GM21576 (cell line): ENCODE data around the gene PNPLA7.
"Not testable (repeated sequence)": the region's sequence is repeated elsewhere in the genome, so short reads cannot be mapped to it uniquely, and the experiment has no call there.

Experiments
- ATAC-seq: cut with Tn5 transposase; IDR thresholded peaks from one replicate; pipeline ENCODE4 v1.9.1; 2021; ENCODE audit warnings: mild to moderate bottlenecking, moderate library complexity; ENCODE audit not compliant: unreplicated experiment

Gene PNPLA7

GRCh38 chr9:137550231-137550621, at the start of gene PNPLA7:
Gene PNPLA7, minus strand, starts transcription at chr9:137550402. Its CDS starts 205 bp downstream, at chr9:137550197.
- no peak for ATAC-seq

DNA sequence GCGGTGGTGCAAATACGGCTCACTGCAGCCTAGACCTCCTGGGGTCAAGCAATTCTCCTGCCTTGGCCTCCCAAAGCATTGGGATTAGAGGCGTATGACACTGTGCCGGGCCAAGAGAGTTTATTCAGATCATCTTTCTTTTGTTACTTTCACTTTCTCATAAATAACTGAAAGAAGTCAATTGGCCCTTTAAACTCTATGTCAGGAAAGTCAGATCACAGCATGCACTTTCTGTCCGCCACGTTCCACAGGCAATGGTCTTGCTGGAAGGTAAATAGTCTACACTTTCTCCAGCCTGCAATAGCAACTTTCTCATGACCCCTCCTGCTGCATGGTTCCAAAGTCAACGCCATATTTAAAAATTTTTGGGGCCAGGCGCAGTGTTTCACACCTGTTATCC, 48.7 kb upstream of the PNPLA7 start:
- ATAC-seq: no peak

GRCh38 chr9:137596577-137596976, 46.4 kb upstream of the PNPLA7 start:
- not testable (repeated sequence) for ATAC-seq

GRCh38 chr9:137593176-137593575, 43.0 kb upstream of the PNPLA7 start:
- no peak for ATAC-seq

DNA sequence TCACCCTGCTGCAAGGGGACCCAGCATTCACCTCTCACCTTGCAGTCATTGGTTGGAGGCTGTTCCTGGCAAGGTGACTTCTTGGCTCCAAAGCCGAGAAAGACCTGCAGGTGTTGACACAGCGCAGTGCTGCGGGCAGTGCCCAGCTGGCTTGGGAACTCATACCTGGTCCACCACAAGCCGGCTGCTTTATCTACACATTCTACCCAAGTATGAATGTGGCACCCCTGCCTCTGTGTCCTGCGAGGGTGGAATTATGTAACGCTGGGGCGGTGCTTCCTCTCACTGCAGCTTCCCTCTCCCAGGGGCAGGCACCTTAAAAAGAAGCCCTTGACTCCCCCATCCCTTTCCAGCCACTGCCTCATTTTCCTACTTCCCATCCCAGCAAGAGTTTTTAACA, 42.6 kb upstream of the PNPLA7 start:
- ATAC-seq: no peak

GRCh38 chr9:137590469-137591383, 40.5 kb upstream of the PNPLA7 start, which contains the start of gene ZMYND19:
Gene ZMYND19, minus strand, starts transcription at chr9:137590512. Its CDS starts 249 bp downstream, at chr9:137590263.
- ATAC-seq: peak; percentile 75

DNA sequence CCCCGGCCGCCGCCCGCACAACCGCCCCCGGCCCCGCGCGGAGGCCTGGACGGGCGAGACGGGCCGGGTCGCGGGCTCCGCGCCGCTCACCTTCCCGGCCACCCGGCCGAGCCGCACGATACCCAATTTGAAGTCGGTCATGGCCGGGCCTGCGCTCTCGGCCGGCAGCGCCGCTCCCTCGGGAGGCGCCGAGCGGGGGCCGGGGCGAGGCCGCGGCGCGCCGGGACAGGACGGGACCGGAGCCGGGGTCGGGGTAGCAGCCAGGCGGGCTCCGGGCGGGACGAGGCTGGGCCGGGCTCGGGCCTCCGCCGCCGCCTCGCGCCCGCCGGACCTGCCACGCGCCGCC, 39.9 kb upstream of the PNPLA7 start:
- no peak for ATAC-seq

DNA sequence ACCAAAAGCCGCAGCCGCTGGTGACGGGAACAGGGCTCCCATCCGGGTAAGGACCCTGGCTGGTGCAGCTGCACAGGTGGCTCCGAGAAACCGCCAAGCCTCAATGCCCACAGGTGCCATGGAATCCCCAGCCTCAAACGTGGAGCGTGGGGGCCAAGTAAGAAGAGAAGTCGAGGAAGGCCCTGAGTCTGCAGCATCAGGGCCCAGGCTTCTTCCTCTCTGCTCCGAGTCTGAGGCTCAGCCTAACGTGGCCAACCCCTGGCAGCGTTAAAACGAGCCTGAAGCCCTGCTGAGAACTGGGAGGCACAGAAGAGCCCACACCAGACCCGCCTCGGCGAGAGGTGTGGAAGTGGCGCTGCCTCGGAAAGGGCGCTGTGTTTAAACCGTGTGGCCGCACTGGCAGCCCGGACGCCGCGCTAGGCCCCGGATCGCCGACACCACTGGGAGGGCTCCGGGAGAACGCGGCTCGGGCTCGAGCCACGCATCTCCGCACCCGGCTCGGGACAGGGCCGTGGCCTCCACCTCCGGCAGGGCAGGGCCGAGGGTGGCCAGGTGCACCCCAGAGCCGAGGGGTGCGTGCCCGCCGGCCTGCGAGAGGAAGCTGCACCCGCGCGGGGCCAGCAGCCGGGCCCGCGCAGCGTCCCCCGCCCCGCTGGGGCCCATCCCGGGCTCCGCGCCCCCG, 39.4 kb upstream of the PNPLA7 start:
- peak; percentile 22 for ATAC-seq

DNA sequence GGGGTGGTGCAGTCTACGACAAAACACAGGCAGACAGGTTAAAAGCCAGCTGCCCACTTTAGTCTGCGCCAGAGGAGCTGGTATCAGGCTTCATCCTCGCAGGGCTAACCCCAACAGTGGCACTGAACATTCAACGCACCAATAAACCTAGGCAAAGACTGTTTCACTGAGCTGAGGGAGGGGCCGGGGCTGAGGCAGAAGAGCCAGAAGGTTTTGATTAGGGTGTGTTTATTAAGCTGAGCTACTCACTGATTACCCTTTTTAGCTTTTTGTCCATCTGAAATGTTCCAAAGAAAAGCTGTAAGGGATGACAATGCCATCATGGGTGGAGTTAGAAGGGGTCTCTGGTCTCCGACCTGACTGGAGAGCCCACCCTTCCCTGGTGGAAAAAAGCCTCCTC, 38.7 kb upstream of the PNPLA7 start:
- ATAC-seq: no peak

- no peak for ATAC-seq
These were observed 38.1 kb upstream of the PNPLA7 start for GRCh38 chr9:137588311-137588710.

DNA sequence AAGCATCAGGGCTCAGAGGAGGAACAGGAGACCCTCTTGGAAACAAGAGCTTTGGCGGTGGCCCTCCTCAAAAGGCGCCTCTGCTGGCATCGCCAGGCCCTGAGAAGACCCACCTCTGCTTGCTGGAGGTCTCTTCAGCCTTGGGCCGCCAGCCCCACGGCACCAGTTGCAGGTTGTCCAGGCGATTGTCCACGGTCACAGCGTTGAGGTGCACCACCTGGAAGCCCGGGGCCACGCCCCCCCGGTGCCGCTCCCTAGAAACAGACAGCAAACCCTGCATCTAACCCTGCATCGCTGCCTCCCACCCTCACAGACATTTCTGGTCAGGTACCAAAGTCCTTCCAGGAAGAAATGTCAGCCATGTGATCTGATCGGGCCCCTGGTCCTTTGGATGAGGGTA, 36.7 kb upstream of the PNPLA7 start:
- ATAC-seq: no peak

- no peak for ATAC-seq
These were observed 33.8 kb upstream of the PNPLA7 start for GRCh38 chr9:137583957-137584356.

- no peak for ATAC-seq
These were observed 33.1 kb upstream of the PNPLA7 start for GRCh38 chr9:137583347-137583746.

- no peak for ATAC-seq
These were observed 32.2 kb upstream of the PNPLA7 start for GRCh38 chr9:137582286-137582860.

- no peak for ATAC-seq
These were observed 31.4 kb upstream of the PNPLA7 start for GRCh38 chr9:137581361-137582285.

- no peak for ATAC-seq
These were observed 30.7 kb upstream of the PNPLA7 start for GRCh38 chr9:137580954-137581322.

DNA sequence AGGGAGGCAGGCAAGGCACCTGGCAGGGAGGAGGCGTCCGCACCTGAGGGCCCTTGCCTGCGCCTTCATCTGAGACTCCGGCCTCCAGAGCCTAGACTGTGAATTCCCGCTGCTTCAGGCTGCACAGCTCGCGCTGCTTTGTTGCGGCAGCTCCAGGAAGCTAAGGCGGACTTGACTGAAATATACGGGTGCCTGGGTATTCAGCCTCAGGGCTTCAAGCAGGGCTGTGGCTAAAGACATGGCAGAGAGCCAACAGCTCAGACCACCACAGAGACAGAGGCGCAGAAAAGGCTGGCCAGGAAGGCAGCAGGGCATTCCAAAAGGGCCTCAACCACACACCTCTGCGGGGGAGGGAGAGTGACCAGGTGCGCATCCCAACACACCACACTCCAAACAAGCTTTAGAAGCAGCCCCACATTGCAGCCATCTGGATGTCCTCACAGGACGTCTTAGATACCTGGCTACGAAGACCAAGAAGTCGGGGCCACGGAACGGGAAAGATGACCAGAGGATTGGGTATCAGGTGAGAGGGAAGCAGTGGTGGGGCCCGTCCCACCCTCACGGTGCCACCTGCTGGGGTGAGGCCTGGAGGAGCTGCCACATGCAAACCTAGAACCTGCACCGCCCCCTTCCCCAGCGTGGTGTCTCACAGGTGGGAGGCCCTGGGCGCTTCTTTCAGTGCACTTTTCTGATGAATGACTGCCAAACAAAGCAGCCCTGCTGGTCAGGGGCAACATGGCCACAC, 30.2 kb upstream of the PNPLA7 start:
- ATAC-seq: no peak

- no peak for ATAC-seq
These were observed 29.0 kb upstream of the PNPLA7 start for GRCh38 chr9:137579259-137579604.

DNA sequence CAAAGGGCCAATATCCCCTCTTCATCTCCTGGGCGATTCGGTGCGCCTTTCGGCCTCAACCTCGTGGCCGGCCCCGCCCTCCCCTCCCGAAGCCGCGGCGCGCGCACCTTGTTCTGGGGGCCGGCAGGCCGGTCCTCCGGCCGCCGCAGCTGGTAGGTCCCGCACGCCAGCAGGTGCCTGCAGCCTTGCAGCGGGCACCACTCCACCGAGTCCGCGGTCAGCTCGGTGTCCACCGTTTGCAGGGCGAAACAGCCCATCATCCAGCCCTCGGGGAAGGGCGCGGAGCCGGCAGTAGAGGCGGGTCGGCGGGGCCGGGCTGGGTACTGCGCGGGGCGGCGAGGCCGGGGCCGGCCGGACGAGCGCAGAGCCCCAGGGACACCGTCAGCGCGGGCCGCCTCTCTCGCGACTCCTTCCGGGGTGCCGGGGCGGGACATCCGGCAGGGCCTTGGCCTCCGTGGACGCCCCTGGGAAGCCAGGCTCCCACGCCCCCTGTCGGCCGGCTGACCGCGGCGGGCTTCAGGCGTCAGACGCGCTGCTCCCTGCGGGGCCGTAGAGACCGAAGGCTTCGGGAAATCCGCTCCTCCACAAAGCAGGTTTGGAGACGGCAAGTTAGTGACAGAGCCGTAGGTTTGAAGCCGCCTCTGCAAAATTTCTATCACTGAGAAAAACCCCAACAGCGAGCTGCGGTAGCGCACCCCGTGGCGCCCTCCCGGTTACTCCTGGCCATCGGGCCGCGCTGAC, 28.5 kb upstream of the PNPLA7 start, which contains the start of gene DPH7:
Gene DPH7, minus strand, starts transcription at position 408 of the 741 bp plus-strand sequence. Its CDS starts 148 bp downstream, at position 260.
- peak; percentile 72 for ATAC-seq
